Astrocyte of the cerebellum (primary cell): Measurements from ENCODE around the gene NTM.

Experiments used
- DNase-seq: peaks from one replicate; pipeline ENCODE4 v3.0.0-alpha.2; 2011; ENCODE audit warnings: low read depth
- H3K4me3 ChIP-seq: 2 replicates; pipeline ENCODE4 v1.5.1; 2011; ENCODE audit warnings: mild to moderate bottlenecking, low read depth, low read length, moderate library complexity
- CTCF ChIP-seq: IDR thresholded peaks from 2 replicates; pipeline ENCODE4 v1.5.1; 2012; ENCODE audit warnings: low read length, low read depth, moderate library complexity, mild to moderate bottlenecking; ENCODE audit errors: missing control alignments
- in situ Hi-C: cut with HindIII; loops from 2 replicates; pipeline ENCODE4 v1.10.0; 2017; ENCODE audit warnings: low sequenced_read_pairs

The NTM gene

DNA sequence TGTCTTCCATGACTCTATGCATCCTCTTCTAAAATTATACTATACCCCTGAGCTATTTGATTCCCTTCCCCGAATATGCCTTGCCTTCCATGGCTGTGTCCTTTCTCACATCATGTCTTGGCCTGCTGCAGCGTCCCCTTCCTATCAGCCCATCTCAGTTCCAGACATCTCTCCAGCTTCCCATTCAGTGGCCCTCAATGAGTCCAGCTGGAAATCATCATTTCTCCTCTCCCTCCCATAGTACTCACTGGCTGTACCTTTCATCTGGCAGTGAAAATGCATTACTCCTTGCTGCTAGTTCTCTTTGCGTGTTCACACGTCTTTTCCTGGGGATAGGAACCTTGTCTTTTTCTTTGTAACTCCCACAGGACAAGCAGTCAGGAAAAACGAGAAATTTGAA, 486.8 kb downstream of the NTM start:
- in situ Hi-C loops, result no loop called here
- DNase-seq, result no peak
- TF ChIP-seq CTCF, result no peak
- H3K4me3 ChIP-seq, result no peak overlapping the region

- H3K4me3 ChIP-seq, result no peak overlapping the region
- TF ChIP-seq CTCF, result no peak
- DNase-seq, result no peak
- in situ Hi-C loops, result no loop called here
Measured at GRCh38 chr11:131858505-131858904, 488.1 kb downstream of the NTM start.

GRCh38 chr11:131859538-131860210, 489.3 kb downstream of the NTM start:
- no peak for TF ChIP-seq CTCF
- DNase-seq, result no peak
- in situ Hi-C loops, result loop anchor here (5.0 kb wide), 1 partner anchor 42 kb away; no protein-coding TSS in a partner anchor
- H3K4me3 ChIP-seq, result no peak overlapping the region

- in situ Hi-C loops, result loop anchor here (5.0 kb wide), 1 partner anchor 47 kb away; no protein-coding TSS in a partner anchor
- TF ChIP-seq CTCF, result no peak
- no peak for DNase-seq
- no peak overlapping the region for H3K4me3 ChIP-seq
Measured at GRCh38 chr11:131864228-131864627, 493.8 kb downstream of the NTM start.

GRCh38 chr11:131865860-131866259, 495.4 kb downstream of the NTM start:
- no peak overlapping the region for H3K4me3 ChIP-seq
- no peak for TF ChIP-seq CTCF
- no peak for DNase-seq
- in situ Hi-C loops, result no loop called here

DNA sequence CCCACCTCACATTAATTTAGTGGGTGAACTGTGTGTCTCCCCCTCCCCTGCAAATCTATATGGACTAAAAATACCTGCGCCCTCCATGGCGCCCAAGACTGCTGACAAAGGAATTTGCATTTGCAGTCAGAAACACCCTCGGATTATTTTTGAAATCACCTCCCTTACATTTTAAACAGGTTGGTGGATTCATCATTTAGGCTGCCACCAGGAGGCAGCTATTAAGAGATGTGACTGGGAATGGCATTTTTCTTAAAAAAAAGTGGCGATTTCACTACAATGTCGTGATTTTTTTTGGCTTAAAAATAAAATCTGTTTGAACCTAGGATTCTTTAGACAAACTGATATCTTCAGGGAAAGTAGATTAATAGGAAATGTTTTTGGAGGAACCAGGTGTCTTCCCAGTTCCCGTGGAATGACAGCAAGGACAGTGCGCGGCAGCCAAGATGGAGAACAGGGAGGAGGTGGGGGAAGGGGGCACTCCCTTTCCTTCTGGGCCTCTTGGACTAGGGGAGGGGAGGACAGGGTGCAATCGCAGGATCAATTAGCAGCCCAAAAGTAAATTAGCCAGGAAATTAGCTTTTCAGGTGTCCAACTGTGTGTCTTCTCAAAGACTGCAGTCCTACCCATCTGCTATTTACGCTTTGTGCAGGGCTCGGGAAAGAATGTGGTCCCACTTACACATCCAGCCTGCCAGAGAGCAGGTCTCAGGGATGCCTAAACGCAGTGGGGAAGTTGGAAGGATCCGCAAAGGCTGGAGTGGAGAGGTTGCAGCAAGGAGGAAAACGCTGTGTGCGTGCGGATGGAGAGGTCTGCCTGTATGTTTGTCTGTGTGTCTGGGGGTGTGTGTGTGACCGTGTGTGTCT, 496.4 kb downstream of the NTM start:
- in situ Hi-C loops, result no loop called here
- DNase-seq, result no peak
- H3K4me3 ChIP-seq, result no peak overlapping the region
- TF ChIP-seq CTCF, result peak; percentile 24
